Globus pallidus (tissue), 1 donor: Measurements from ENCODE around the gene REXO1.

ENCODE experiments used
- DNase-seq: peaks from one replicate; pipeline ENCODE4 v3.0.0-alpha.2; 2015; ENCODE audit warnings: low spot score

REXO1 gene

DNA sequence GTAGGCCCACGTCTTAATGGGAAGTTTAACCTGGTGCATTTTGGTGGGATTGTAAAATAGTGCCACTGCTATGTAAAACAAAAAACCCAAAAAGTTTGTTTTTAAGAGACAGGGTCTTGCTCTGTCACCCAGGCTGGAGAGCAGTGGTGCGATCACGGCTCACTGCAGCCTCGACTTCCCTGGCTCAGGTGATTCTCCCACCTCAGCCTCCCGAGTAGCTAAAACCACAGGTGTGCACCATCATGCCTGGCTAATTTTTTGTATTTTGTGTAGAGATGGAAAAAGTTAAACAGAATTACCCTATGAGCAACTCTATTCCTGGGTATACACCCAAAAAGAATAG is 820 bp upstream of the REXO1 start:
- DNase-seq, result no peak

DNA sequence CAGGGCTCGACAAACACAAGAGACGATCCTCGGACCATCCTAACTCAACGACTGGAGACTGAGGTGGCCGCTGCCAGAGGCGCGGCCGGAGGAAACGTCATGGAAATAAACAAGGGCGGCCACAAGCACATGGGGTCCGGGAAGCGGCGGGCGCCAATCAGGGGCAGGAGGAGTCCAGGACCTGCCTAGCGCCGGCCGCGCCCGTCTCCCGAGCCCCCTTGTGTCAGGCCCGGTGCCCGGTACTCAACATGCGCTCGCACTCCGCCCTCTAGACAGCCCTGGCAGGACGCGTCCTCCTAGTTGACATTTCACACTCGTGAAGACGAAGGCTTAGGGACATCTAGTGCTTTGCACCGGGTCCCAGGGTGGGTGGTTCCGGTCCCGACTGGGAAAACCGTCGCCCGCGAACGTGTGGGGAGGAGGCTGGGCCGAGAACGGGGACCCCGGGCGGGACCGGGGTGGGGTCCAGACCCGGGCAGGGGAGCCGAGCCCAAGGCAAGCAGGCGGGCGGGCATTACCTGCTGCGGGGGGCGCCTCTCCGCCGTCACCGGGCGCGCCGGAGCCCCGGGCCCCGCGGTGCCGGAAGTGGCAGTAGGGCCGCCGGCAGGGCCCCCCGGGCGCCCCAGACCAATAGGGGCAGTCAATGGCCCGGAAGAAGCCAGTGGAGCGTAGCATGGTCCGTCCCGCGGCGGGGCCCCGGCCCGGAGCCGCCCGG is 442 bp downstream of the REXO1 start:
- no peak for DNase-seq

DNA sequence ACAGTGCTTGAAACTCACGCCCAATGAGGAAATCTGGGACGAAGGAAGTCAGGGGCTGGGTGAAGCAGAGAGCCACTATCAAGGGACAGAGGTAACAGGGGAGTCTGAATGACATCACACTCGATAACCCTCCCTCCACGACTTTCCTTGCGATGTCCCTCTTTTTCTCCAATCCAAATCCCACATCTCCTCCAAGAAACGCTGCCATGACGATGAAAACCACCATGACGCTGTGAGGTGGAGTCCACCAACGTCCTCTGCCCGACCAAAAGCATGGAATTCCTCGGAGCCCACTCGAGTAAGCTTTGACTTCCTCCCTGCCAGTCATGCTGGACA is 967 bp downstream of the REXO1 start:
- no peak for DNase-seq

DNA sequence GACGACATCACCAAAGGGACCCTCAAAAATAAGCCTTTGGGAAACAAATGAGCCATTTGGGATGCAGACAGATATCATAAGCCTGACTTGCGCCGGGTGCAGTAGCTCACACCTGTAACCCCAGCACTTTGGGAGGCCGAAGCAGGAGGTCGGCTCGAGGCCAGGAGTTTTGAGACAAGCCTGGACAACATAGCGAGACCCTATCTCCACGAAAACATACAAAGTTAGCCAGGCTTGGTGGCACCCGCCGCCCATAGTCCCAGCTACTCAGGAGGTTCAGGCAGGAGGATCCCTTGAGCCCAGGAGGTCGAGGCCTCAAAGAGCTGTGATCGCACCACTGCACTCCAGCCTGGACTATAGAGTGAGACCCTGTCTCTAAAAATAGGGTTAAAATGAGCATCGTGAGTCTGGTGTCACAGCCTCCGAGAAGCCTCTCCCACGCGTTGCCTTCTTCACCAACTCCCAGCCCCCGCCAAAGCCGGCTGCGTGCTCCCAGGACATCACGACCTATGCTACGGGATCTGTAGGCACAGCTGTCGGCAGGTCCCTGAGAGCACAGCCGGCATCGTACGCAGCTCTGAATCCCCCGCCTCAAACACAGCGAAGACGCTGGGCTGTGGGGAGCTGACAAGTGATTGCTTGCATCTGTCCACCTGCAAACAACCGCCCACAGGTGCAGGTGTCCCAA is 1.6 kb downstream of the REXO1 start:
- no peak for DNase-seq

DNA sequence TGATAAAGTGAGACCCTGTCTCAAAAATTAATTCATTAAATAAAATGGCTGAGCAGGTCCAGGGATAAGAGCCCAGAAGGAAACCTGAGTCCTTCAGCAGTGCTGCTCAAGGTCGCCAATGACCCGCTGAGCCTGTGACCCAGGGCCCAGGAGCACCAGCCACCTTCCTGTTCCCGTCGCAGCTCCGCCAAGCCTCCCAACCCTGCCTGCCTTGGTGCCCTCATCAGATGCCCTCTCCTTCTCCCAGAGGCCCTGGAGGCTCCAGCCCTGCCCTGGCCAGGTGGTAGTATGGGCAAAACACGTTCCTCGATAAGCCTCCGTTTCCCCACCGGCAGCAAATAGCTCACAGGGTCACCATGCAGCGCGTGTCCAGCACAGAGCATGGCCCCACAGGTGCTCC is 2.6 kb downstream of the REXO1 start:
- DNase-seq, result no peak

DNA sequence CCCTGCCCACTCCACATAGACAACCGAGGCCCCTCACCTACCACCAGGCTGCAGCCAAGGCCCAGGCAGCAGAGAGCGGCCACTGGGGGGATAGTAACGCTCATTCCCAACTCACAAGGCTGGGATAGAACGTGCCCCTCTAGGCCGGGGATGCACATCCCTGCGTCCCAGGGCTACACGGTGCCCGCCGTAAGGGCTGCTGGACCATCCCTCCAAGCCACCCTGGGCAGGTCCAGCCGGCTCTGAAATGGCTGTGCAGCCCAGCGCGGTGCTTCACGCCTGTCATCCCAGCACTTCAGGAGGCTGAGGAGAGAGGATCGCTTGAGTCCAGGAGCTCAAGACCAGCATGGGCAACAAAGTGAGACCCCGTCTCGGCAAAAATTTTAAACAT is 3.2 kb downstream of the REXO1 start:
- no peak for DNase-seq

DNA sequence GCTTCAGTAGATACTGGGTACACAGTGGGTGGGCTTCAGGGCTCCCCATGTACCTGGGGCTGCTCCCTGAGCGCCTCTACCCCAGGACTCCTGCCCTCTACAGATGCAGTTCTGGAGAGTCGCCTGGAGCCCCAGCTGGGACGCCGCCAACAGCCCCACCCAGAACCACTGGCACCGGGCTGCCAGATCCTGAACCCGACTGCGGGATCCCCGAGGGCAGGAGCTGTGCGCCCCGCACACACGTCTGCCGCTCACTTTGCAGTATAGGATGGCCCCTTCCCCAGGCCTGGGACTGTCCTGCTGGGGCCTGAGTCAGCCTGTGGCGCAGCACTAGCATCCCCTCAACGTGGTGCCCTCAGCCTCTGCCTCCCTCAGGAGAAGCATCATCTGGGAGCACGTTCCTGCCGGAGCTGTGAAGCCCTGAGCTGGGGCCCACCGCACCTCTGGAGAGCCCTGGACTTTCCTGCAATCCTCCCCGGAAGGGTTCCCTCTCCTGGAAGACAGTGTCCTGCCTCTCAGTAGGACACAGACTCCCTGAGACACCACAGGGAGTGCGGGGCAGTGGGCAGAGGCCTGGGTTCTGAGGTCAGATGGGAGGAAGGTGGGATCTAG is 3.7 kb downstream of the REXO1 start:
- no peak for DNase-seq

DNA sequence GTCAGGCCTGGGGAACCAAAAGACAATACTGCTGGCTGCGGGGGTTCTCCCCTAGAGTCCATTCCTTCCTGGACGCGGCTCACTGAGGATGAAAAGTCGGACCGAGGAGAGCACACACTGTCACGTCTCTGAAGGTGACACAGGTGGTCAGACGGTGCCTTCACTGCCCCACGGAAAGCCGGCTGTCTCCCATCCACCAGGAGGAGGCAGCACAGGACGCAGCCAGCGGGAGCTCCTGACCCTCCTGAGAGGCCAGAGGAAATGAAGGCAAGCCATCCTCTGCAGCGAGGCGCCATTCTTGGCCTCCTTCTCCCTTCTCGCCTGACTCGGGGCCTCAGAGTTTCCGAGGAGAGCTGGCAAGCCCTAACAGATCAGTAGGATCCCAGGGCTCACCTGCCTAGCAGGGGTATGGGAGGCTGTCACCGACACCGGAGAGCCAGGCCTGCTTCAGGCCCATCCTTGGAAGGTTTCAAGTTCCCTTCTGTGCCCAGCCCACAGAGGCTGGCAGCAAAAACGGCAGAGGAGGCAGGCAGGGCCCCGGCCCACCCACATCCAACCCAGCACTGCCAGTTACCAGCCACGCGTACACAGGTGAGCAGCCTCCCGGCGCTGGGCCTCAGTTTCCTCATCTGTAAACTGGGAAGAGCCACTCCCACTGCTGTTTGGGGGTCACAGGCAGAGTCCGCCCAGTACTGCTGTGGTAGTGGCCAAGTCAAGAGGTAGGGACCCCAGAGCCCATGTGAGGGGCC is 4.5 kb downstream of the REXO1 start:
- DNase-seq, result no peak

DNA sequence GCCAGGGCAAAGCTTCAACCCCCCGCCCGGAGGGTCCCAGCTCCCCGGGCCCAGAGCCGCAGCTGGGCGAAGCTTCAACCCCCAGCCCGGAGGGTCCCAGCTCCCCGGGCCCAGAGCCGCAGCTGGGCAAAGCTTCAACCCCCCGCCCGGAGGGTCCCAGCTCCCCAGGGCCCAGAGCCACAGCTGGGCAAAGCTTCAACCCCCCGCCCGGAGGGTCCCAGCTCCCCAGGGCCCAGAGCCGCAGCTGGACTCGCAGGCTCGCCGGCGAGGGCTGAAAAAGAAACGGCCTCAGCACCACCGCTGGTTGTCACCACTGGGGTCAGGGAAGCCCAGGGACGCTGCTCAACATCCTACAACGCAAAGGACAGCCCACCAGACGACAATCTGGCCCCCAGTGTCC is 5.2 kb downstream of the REXO1 start:
- DNase-seq, result no peak

DNA sequence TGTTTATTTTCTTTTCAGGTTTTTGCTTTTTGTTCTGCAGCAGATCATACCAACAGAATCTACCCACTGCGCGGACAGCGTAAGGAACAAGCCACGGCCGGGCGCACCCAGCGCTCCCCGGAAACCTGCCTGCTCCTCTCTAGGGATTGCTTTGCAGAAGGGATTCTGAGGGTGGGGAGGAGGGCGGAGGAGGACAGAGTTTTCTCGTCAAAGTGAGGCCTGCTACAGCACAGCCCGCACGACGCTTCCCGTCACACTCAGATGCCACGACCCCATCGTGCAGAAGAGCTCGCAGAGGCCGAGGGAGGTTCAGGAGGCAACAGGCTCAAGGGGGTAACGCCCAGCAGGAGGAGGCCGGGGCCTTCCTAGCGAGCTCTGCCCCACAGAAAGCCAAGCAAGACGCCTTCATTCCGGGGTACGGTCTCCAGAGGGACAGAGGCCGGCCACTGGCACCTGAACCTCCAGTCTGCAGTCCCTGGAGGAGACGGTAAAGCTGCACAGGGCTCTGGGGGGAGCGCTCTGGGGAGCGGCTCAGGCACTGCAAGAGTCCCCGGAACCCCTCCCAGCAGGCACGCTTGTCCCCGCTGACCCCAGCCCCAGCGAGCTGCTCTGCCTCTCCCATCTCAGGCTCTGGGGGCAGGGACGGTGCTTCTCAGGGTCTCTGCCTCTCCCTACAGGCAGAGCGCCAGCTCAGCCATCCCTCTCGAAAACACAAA is 6.9 kb downstream of the REXO1 start:
- no peak for DNase-seq

DNA sequence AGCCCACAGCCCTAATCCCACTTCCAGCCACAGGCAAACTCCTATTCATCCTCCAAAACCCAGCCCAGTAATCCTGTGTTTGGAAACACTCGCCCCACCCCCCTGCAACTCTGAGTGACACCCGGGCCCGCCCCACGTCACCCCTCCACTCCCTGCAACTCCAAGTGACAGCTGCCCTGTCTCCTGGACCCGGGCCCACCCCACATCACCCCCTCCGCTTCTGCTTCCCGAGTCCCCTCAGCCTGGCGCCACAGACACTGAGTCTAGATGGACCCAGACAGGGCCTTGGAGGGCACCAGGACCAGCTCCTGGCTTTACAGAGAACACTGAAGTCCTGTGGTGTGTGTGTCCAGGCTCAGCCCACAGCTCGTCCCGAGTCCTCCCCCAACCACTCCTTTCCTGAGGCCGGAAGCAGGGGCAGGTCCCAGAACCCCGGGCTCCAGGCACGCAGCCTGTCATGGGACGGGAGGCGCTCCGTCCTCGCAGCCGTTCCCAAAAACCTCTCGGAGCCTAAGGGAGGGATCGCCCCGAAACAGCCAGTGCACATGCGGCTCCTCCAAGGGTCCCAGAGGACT is 7.7 kb downstream of the REXO1 start:
- no peak for DNase-seq

DNA sequence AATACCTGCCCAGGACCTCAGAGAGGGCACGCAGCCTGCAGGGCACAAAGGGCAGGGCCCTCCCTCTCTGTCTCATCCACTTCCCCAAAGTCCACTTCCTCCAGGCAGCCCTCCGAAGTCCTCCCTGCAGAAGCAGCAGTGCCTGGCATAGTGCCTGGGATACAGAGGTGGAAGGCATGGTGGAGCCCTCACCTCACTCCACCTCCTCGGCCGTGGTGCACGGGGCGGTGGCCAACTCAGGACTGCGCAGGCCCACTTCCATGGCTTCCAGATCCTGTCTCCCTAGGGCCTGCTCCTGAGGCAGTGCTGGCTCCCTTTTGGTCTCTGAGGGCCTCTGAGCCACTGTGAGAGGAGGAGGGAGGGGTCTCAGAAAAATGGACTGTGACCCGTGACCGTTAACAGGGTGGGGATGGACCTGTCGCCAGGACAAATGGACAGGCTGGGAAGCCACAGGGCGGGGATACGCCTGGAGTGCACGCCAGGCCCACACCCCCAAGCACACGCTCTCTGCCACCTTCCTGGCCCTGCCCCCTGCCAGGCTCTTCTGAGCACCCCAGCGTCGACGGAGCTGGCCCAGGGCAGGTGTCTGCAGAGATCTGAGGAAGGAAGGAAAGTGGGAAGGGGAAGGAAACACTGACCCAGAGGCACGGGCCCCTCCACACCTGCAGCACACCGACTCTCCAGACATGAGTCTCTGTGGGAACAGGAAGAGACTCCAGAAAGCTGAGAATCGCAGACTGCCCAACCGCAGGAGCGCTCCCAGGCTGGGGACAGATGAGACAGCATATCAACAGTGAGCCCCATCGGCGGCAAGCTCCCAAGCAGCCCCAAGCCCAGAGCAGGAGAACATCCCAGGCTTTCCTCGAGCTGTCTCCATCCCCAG is 8.4 kb downstream of the REXO1 start:
- DNase-seq, result no peak

DNA sequence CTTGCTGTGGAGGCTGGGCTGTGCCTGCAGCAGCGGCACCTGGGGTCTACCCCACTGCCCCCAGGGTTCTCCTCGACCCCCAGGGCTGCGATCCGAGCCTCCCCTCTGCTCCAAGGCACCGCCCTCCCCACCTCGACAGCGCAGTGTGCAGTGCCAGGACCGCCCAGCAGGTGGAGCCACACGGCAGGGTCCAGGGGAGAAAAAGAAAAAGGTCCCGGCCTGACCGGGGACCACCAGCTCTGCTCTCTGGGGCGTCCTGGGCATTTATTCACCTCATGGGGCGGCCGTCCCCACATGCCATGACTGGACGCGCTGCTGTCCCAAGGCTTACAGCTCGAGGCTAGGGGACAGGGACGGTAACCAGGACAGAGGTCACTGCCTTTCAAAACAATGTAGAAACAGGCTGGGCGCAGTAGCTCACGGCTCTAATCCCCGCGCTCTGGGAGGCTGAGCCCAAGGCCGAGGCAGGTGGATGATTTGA is 10.6 kb downstream of the REXO1 start:
- DNase-seq, result no peak

DNA sequence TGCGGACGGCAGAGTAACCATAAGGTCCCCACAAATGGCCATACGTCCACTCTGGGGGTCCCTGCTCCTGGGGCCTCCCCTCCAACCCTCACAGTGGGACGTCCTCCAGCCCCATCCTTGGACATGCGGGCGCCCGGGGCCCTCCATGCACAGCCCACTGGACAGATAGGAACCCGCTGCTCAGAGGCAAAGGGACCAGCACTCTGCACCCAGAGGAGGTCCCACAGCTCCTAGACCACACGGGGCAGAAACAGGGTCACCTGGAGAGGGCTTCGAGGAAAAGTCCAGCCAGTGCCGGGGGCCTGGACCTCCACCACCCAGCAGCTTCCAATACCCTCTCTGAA is 11.1 kb downstream of the REXO1 start:
- DNase-seq, result no peak

DNA sequence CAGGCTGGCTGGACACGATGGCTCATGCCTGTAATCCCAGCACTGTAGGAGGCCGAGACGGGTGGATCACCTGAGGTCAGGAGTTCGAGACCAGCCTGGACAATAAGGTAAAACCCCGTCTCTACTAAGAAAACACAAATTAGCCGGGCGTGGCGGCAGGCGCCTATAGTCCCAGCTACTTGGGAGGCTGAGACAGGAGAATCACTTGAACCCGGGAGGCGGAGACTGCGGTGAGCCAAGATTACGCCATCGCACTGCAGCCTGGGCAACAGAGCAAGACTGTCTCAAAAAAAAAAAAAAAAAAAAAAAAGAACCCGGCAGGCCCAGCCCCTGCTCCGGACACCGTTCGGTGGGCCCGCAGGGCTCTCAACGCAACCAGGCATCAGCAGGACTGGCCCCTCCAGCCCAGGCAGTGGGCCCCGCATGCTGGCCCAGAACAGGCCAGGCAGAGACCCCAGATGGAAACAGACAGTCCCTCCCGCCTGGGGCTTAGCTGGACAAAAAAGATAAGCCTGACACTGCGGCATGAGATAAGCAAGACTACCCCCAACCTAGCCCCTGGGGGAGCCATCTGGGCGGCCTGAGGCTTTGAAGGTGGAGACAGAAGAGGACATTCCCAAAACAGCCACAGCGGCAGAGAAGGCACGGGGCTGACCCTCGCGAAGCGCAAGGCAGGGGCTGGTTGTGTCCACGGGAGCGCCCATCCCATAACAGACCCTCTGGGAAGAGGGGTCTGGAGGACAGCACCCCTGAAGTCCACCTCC is 11.6 kb downstream of the REXO1 start:
- no peak for DNase-seq

DNA sequence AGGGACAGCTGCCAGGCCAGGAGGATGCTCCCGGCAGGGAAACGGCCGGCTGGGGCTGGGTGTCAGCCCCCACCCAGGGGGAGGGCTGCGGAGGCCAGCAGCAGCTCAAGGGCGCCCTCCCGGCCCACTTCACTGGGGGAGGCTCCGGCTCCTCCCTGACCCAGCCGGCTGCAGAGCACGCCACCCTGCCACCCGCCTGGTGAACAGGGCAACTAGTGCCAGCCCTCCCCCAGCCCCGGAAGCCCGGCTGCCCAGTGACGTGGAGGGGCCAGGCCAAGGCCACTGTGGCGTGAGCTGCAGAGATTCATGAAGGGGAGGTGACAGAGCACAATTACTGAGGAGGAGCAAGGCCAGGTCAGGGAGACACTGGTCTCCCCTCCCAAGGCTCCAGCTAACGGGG is 14.7 kb downstream of the REXO1 start:
- DNase-seq, result peak; percentile 37

DNA sequence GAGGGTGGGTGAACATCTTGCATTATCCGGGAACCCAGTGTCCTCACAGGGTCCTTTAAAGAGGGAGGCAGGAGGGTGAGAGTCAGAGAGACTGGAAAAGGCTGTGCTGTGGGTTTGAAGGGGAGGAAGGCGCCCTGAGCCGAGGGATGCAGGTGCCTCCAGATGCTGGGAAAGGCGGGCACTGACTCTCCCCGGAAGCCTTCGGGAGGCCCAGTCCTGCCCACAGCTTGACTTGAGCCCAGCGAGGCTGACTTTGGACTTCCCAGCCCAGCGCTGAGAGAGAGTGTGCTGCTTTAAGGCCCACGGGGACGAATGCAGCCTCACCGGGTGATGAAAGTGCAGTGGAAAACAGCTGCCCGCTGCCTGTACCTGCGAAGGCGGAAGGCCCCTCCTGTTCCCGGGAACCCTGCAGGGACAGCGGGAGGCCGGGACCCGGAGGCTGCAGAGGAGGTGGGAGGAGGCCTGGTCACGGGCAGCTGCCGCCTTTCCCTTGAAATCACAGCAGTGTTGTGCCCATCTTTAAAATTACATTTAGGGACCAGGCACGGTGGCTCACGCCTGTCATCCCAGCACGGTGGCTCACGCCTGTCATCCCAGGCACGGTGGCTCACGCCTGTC is 16.1 kb downstream of the REXO1 start:
- no peak for DNase-seq

DNA sequence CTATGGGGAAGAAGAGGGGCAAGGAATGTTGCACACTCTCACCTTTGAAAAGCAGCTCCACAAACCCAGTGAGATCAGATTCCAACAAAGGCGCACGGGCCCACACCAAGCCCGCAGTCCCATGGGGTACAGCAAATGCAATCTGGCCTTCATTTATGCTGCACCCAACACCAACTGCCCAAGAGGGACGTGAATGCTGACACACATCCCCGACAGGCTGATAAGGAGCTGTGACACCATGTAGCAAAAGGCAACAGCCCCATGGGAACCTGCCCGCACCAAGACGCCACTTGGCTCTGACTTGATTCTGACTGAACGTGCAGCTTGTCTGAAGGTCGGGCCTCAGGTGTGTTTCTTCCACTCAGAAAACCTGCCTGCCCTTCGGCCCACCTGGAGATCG is 17.3 kb downstream of the REXO1 start:
- DNase-seq, result no peak

DNA sequence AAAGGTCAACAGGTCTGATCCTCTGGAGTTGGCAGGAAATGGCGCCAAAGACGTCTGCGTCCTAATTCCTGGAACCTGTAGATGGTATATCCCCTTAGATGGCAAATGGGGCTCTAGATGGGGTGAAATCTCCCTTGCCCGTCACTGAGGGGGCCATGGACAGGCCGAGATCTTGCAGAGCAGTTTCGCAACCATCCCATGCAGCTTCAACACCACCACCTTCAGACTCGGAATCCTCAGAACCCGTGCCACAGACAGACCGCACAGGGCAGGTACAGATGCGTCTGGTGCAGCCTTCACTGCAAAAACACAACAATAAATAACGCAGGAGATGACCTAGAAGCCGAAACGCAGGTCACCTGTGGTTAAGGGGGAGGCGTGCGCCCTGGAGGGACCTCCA is 17.7 kb downstream of the REXO1 start:
- DNase-seq, result no peak

DNA sequence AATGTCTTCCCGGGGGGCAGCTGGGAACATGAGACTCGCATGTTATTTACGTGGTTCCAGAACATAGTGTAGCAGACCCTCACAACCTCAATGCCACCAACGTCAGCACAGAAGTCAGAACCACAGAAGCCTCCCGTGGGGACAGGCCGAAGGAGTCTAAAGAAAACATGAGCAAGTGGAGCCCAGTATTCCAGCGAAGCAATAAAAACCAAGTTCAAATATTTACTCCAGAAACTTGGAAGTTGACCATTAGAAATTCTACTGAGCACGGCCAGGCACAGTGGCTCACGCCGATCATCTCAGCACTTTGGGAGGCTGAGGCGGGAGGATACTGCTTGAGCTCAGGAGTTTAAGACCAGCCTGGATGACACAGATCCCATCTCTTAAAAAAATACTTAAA is 18.3 kb downstream of the REXO1 start:
- DNase-seq, result no peak
